ENCODE data around the gene C1orf94.

DNA sequence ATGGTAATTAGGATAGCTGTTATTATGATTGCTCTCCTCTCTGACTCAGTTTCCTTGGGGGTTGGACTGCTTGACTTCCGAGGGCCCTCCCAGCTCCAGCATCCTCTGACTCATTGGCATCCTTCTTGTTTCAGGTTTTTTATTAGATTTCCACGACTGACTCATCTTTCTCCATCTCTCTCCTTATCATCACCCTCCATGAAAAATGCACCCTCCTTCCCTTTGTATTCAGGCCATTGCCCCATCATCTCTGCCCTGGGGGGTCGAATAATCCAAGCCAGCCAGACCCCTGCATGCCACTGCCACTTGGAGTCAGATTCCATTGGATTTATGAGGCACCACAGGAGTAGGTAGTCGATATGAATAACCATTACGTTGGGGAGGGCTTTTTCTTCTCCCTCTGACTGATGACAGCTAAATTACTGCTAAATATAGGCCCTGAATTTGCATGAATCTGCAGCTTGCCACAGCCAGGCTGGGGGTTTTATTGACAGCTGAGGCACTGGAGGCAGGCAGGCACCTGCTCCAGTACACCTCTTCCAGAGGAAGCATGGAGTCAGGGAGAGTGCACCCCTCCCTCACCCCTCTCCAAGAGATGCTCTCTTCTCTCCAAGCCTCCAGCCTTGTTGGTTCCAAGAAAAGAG, 91.7 kb downstream of the C1orf94 start:
- no peak for TF ChIP-seq EZH2phosphoT487 (IDR thresholded peaks at IDR 0.05; ENCODE audit: low read depth)
- TF ChIP-seq CTCF (IDR thresholded peaks at IDR 0.05; ENCODE audit: low read depth, low read length) = no peak

Measured in OCI-LY3 (cell line).